HG02981 (cell line): Measurements from ENCODE around the gene LRRC25.
A peak's percentile ranks its signal among the peaks of the same experiment; 100 is the strongest.

Experiments
- ATAC-seq: cut with Tn5 transposase; IDR thresholded peaks from one replicate; pipeline ENCODE4 v1.9.1; 2021; ENCODE audit warnings: mild to moderate bottlenecking, moderate library complexity; ENCODE audit not compliant: unreplicated experiment

LRRC25 gene

DNA sequence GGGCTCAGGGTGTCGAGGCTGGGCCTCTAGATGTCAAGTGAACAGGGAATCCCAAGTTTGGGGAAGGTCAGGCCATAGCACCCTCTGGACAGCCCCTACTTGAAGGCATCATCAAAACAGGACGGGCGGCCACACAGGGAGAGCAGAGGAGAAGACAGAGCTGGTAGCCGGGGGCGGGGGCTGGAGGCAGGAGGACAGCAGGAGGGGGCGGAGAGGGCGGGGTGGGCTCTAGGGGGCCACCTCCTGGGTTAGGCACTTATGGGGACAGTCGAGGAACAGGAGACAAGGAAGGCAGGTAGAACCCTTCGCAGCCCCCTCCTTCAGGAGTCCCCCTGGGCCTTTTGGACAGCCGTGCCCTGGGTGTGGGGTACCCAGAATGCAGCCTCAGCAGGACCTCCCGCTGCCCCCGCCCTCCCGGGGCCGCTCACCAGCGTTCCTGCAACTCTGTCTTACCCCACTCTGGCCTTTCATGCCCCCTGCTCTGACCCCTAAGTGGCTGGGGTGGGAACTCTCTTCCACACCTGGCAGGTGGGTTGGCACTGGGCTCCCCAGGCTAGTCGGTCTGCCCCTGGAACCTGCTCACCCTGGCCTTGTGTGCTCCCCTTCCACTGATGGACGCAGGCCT, 27.6 kb upstream of the LRRC25 start:
- ATAC-seq: no peak

DNA sequence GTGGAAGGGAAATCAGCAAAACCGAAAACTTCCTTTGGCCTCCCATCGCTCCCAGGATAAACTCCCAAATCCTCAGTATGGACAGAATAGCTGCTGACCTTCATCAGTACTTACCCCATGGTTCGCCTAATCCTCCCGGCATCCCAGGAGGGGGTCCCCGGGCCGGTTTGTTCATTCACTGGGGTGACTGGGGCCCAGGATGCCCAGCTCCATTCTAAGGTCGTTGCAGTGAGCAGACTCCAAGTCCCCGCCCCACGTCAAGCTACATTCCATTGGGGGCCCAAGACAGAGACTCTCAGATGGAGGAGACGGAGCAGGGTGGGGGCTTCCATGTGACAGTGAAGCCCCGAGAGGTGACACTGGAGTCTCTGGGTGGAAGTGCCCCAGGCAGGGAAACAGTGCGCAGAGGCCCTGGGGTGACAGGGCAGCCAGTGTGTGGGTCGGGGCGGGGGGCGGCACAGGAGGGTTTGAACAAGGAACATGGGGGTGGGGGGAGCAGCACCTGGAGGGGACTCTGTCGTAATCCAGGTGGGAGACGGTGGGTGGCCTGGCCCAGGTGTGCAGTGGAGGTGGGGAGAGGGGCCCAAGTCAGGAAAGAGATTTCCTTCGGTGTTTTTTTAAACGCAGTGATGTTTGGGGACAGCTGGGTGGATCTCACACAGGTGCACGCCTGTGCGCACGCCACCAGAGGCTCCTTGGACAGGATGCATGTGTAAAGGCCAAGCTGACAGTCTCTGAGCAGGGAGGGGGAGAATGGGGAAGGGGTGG, 26.9 kb upstream of the LRRC25 start:
- no peak for ATAC-seq

DNA sequence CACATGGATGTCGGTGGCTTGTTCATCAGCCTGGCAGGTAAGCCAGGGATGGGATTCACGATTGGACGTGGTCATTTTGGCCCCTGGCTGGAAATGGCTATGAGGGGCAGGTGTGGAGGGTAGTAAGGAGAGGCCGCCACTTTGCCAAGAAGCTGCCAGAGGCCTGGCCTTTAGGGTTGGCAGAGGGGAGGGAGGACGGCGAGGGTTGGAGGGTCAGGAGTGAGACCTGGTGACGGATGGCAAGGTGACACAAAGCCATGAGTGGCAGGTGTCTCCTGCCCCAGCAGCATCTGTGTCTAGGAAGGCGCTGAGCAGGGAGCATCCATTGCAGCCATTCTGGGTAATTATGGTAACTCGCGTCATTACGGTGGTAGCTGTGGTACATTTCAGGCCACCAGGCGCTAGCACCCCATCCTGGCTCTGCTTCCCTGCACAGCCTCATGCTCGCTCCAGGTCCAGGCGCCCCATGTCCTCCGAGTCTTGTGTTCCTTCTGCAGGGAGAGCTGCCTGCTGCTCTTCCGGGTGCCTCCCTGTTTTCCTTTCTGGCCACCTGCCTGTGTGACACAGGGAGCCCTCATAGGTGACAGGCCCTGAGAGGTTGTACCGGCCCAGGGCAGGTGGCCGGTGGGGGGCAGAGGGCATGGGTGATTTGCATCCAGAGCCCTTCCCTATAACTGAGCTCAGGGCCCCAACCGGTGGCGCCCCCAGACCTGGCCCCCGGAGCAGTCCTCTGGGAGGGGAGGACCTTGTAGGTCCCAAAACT, 26.0 kb upstream of the LRRC25 start:
- ATAC-seq: no peak

DNA sequence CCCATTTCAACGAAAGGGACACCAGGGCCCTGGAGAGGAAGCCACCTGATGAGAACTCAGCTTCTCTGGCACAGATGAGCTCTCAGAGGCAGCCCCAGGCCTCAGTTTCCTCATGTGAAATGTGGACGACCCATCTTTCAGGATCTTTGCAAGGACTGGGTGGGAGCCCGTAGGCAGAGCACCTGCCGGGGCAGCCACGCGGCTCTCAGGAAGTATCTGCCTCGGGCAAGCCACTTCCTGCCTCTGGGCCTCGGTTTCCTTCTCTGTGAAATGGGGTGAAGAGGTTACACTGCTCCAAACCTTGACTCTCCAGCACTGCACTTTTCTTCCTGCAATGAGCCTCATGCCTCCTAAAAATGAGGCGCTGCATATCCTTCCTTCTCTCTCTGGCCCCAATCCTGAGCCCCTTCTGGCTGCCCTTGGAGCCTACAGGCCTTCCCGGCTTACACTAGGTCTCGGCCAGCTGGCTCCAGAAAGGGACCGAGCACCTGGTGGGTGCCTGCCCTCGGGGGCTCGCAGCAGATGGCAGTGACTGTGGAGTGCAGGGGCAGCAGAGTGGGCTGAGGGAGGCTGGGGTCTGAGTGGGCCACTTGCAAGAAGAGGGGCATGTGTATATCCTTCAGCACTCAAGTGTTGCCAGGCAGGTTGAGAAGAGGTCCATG, 25.2 kb upstream of the LRRC25 start:
- ATAC-seq: no peak

DNA sequence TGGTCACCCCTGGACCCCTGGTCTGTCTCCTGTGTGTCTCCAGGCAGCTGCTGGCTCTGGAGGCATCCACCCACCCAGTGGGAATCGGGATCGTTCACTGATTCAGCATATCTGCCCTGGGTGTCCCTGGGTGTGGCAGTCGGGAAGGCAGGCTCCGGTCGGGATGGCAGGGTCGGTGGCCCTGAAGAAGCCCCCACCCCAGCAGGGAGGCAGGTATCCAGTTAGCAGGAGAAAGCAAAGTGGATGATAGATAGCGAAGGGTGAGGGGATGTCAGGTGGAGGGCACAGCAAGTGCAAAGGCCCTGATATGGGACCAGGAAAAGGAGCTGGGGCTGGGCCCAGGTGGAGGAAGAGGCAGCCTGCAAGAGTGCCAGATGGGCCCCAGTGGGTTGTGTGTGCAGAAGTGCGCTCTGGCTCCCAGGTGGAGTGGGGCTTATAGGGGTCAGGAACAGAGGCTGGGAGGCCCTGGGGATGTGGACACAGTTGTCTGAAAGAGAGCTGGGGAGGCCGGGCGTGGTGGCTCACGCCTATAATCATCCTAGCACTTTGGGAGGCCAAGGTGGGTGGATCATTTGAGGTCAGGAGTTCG, 24.0 kb upstream of the LRRC25 start:
- ATAC-seq: no peak

DNA sequence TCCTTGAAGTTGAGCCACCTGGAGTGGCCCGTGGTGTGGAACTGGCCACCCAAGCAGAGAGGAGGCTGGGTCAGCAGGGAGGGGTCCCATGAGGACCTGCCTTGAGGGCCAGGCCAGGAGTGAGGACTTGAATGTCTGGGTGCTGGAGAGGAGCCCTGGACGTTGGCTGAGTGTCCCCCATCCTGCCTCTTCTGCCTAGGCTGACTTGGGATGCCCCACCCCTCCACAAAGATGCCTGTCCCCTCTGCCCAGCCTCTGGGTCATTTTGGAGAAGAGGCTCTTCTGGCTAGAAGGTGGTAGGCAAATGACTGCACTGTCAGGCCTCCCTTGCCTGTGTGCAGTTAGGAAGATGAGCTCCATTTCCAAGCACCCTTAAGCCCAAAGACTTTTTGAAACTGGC, 23.5 kb upstream of the LRRC25 start:
- no peak for ATAC-seq

DNA sequence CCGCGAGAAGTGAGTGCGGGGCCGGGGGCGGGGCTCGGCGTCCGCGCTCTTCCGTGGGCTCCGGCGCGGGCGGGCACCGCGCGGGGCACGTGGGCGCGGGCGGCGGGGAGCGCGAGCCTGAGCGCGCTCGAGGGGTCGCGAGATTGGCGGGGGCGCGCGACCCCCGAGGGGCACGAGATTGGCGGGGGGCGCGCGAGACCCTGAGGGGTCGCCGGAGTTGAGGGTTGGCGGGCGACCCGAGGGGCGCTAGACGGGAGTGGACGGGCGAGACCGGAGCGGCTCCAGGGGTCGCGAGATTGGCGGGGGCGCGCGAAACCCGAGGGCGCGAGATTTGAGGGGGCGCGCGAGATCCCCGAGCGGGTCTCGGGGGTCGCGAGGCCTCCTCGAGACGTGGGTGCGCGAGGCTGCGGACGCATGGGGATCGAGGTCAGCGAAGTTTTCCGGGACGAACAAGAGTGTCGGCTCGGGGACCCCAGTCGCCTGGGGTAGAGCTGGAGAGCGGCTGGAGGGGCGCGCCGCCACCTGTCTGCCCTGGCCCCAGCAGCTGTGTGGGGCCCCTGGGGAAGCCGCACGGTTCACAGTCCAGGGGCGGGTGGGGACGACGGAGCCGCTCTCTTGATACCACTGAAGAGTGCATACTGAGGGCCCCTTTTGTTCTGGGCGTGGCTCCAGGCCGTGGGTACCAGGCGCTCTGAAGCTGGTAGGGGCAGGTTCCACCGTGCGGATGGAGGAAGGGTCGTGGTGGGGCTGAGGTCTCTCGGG, 22.5 kb upstream of the LRRC25 start:
- peak; percentile 1 for ATAC-seq

DNA sequence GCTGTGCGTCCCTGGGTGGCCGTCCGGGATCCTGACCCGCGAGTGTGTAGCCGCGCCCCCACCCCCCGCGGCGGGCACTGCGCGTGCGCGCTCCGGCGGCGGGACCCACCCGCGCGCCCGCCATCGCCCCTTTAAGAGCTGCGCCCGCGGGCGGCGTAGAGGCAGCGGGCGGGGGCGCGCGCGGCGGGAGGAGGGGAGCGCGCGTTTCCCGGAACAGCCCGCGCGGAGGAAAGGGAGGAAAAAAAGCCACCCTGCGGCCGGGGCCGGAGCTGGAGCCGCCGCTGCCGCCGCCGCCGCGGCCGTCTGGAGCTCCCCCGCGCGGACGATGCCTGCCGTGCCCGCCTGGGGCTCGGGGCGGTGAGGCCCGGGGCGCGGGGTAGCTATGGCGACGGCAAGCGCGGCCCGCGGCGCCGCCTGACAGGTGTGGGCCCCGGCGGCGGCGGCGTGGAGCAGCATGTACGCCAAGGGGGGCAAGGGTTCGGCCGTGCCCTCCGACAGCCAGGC, 21.8 kb upstream of the LRRC25 start, which contains the start of gene SSBP4:
Gene SSBP4 (plus strand): TSS at position 204 of the 504 bp plus-strand sequence. CDS start 251 bp downstream, at position 455.
- peak; percentile 30 for ATAC-seq

DNA sequence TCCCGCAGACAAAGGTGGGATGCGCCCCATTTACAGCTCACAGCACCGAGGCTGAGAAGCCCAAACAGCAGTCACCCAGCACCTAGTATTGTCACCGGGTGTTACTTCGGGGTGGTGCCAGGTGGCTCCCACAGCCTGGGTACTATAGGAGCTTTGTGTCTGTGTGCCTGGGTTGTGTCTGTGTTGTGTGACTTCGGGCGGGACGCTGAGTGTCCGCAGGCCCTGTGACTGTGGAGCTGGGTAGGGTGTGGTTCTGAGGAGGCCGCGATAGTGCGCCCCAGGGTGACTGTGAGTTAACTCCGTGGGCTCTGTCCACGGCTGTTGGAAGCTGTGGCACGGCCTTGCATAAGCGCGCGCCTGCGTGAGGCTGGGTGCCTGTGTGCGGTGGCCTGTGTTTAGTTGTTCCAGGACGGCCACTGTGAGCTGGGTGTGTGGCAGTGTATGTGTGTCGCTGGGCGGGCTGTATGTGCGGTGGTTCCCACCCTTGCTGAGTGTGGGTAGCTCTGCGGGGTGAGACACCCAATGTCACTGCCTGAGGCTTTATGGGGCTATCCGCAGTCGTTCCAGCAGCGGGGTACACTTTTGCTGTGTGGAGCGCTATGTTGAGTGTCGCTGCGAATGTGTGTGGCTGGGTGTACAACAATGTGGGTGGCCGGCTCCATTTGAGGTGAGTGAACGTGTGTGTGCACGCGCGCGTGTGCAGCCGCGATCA, 21.2 kb upstream of the LRRC25 start:
- peak; percentile 1 for ATAC-seq

DNA sequence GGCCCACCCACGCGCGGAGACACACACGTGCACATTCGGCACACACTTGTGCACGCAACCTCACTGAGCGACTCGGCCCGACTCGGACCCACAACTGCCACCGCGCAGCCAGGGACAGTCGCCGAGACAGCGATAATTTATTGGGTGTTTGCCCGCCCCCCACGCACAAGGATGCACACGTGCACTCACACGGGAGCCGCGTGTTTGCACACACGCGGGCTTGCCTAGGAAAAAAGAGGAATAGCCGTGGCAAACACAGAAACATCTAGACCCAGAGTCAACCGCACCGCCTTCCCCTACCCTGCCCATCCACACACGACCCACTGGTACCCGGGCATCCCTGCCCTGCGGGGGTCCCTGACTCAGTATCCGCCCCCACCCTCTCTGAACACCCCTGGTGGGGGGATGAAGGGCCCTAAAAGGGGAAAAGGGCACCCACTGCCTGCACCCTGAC, 20.6 kb upstream of the LRRC25 start:
- ATAC-seq: no peak

DNA sequence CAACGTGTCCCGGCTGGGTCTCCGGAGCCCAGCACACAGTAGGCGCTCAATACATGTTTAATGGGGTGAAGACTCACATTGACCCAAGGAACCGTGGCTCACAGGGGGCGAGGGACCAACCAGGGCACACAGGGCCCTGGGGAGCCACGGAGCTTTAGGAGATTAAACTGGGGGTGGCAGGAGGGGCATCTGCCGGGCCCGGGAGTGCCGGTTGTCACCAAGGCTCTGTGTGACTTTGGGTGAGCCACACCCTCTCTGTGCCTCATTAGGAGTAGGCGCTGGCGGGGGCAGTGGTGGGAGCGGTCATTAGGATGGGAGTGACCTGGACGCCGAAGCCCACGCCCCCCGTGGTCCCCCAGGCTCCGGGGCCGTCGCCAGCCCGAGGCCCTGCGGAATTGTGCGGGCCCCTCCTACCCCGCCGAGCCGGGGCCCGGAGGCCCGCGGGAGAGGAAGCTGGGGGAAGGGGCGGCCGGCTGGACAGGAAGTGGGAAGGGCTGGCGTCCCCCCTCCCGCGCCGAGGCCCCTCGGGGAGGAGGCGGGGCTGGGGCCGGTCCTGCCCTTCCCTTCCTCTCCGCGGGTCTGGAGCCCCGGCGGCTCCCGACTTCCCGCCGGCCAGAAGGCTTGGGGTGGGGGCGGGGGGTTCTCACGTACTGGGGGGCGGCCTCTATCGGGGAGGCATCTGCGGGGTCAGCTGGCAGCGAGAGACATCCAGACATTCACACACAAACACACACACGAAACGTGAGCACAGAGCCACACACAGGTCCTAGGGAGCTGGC, 20.0 kb upstream of the LRRC25 start:
- no peak for ATAC-seq

DNA sequence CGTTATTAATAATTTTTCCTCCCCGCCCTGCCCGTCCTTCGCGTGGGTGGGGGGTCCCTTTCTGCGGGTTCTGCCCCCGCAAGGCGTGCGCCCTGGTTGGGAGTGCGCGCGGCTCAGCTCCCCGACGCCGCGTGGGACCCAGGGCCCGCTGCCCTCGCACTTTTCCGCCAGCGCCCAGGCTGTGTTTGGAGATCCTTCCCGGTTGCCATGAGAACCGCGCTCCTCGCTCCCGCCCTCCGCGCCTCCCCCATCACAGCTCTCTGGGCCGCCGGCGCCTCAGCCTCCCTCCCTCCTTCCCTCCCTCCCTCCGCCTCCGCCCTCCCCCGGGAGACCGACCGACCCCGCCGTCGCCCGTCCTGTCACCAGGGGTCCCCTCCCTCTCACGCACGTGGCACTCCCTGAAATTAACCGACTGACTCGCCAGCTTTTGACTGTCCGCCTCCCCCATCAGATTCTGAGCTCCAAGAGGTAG, 19.4 kb upstream of the LRRC25 start:
- no peak for ATAC-seq

DNA sequence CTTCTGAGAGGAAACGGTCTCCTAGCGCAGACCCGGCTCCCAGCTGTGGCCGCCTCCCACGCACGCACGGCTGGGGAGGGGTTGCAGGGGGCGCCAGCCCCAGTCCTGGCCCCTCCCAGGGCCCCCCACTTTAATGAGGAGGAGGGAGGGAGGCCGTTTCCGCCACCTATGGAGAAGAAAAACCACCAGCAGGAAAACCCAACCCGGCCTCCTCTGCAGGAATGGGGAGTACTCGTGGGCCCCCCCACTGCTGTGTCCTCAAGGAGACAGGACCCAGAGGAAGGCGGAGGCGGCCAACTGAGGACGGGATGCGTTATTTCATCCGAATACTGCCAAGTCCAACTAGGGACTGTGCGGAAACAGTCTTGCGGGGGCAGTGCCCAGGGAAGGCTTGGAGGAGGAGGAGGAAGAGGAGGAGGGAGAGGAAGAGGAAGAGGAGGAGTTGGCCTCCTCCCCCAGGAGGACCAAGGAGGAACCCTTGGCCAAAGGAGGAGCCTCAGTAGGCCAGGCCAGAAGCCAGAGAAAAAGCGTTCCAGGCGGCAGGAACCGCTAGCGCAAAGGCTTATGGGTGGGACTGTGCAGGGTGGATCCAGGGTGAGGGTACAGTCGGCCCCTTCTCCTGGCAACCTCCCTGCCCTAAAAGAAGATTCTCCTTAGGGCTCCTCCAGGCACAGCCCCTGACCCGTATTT, 17.9 kb upstream of the LRRC25 start:
- no peak for ATAC-seq

DNA sequence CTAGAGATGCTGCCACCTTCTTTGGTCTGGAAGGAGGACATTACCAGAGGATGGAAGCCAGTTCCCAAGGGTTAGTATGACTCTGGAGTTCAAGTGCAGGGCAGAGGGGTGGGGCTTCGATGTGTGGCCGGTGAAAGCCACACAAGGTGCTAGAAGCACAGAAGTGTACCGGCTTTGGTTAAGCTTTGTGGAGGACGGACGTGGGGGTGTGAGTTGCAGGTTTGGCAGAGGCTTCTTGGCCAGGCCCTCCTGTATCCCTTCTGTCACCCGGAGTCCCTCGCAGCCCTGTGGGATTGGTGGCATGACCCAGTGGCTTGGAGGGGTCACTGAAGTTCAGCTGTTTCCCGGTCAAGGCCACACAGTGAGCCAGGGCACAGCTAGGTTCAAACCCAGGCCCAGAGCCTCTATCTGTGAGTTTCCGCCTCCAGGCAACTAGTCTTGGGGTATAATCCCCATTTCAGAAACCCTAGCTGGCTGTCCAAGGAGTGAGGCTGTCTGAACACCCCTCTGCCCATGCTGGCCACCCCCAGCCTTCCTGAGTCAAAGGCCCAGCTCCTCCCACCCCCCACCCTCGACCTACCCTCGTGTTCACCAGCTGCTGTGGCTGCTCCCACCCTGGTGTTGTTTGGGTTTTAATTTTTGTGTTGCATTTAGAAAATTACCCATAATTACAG, 17.2 kb upstream of the LRRC25 start:
- ATAC-seq: no peak

DNA sequence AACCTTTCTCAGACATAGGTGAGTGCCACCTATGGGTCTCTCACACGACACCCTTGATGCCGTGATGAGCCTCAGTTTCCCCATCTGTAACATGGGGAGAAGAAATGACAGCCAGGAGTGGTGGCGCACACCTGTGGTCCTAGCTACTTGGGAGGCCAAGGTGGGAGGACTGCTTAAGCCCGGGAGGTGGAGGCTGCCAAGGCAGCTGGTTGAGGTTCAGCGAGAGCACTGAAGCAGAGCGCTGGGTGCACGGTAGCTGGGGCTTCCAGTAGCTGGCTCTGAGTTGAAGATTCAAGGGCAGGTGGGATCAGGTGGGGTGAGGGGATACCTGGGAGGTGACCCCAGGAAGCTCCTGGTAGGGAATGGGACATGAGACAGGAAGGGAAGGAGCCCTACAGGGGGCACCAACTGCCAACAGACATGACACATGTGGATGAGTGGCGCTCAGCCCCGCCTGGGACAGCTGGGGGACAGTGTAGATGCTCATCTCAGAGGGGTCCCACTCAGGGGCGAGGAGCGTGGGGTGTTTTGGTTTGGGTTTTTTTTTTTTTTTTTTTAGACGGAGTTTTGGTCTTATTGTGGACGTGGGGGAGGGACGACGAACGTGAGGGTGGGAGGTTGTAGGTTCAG, 15.3 kb upstream of the LRRC25 start:
- no peak for ATAC-seq

DNA sequence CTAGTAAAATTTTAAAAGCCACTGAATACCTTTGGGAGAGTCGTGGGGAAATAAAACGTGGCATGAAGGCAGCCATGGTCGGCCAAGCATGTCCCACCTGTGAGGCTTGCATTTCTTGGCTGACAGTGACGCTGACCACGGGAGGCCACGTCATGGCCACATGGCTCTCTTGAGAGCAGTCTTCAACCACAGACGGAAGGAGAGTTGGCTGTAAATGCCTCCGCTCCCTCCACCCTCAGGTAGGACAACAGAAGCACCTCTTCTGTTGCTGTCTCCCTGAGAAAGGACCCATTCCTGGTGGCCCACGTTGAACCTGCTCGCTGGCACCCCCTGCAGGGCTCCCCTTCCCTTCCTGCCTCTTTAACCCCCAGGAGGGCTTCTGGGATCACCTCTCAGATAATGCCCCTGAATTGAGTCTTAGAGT, 10.6 kb upstream of the LRRC25 start:
- ATAC-seq: peak; percentile 62

DNA sequence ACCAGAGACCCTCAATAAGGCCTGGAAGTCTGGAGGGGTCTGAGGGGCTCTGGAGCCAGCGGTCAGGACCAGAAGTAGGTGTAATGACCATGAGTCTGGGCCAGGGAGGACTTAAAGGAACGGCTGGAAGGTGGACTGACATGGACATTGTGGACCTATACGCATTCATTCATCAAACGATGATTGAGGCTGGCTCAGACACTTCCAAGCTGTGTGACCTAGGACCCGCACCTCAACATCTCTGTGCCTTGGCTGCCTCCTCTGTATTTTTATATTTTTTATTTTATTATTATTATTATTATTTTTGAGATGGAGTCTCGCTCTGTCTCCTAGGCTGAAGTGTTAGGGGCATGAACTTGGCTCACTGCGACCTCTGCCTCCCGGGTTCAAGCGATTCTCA, 9.3 kb upstream of the LRRC25 start:
- no peak for ATAC-seq
